NCI-H526 (cell line): ENCODE measurements around the gene ARID1B.

Source experiments
- DNase-seq, 2 experiments: peaks; one replicate each; lab custom pipeline; 2025; lab: John Stamatoyannopoulos, UW

Gene ARID1B

DNA sequence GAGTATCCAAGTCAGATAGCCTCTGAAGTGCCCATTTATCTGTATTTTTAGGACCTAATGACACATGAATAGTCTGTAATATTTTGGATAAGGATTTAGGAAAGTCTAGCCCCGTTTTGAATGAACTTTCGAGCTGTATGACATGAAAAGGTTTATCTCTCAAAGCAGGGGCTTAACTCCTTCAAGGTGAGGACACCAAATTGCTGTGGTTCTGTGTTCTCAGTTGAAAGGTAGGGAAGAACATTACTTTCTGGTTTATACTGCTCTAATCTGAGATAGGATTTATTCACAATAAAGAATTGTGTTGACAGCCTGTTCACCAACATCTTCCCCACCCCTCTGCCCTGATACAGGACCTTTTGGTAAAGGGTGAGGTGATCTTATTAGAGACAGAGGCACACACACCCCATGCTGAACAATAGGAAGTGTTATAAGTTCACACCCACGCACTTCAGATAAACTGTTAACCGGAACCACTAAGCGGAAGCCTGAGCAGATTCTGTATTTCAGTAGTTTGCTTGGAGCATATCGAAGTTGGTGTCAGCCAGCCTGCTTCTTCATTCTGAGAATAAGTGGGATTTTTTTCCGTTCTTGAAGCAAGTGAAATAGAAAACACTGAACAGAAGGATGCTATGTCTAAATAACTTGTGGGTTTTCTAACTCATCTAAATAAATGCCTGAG is 322.9 kb downstream of the ARID1B start:
- no peak for DNase-seq

GRCh38 chr6:157101166-157101565 is 324.0 kb downstream of the ARID1B start:
- DNase-seq = no peak

- DNase-seq = no peak
Measured at GRCh38 chr6:157104803-157105202, 327.6 kb downstream of the ARID1B start.

GRCh38 chr6:157106487-157106886 is 329.3 kb downstream of the ARID1B start:
- DNase-seq = no peak

GRCh38 chr6:157107571-157107914 is 330.4 kb downstream of the ARID1B start:
- no peak for DNase-seq

- no peak for DNase-seq
Measured at GRCh38 chr6:157107915-157108651, 330.9 kb downstream of the ARID1B start.

- DNase-seq = no peak
Measured at GRCh38 chr6:157108923-157109322, 331.7 kb downstream of the ARID1B start.

DNA sequence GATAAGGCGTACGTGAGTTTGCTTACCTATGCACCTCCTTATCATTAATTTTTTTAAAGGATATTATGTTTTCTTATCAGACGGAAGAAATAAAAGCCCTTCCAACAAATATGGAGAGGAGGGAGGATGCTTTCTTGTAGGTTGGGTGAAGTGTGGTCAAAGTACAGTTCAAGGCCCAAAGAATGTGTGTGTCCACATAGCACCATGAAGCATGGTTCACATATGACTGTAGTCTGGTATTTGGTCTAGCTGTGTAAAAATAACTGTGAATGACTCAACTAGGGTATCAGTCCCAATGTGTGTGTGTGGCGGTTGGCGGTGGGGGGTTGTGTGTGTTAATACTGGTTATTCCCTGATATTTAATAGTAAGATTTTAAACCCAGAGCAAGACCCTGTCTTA is 333.4 kb downstream of the ARID1B start:
- no peak for DNase-seq

- no peak for DNase-seq
Measured at GRCh38 chr6:157113389-157113788, 336.2 kb downstream of the ARID1B start.

- DNase-seq = no peak
Measured at GRCh38 chr6:157116426-157116825, 339.2 kb downstream of the ARID1B start.

DNA sequence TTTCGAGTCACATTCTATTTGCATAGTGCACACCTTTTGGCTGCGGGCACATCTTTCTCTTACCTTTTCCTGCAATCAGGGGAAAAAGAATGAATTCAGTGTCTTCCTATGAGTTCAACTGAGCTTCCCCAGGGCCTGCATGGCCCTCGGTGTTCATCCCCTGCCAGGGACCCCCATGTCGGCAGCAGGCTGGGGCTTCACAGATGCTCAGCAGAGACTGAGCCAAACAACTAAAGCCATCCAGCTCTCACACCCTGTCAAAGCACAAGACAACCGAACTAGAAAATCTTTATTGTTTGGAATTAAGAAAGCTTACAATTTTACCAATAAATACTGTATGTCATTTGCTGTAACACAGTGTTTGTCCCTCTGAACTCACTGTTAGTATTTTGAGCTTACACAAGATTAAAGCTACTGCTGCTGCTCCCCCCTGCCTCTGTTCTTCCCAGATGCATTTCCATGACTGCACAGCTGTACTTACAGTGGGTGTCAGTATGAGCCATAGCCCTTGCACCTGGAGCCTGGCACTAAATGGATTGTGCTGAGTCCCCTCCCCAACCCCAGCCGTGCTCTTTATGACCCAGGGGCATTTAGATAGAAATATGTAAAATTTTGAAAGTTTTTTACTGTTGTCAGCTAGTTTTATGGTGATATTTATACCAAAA is 340.4 kb downstream of the ARID1B start:
- no peak for DNase-seq

DNA sequence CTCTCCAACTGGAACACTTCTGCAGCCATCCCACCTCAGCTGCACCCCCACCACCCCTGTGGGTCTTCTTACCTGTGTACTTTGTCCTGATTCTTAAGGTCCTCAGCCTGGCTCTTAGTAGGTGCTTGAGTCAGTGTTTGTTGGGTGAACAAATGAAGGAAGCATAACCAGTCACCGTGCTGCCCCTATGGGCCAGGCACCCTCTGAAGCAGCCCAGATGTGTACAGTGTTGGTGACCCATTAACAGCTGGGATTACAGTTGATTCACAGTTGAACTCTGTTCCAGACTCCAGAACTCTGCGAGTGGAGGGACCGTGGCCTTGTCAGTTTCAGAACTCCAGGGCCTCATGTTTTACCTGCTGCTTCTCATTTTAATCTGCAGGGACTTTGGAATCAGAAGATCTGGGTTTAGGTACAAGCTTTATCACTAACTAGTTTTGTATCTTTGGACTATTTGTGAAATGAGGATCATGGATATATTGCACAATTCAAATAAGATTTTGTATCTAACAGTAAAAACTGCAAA is 342.4 kb downstream of the ARID1B start:
- no peak for DNase-seq

GRCh38 chr6:157120534-157121232 is 343.5 kb downstream of the ARID1B start:
- no peak for DNase-seq

DNA sequence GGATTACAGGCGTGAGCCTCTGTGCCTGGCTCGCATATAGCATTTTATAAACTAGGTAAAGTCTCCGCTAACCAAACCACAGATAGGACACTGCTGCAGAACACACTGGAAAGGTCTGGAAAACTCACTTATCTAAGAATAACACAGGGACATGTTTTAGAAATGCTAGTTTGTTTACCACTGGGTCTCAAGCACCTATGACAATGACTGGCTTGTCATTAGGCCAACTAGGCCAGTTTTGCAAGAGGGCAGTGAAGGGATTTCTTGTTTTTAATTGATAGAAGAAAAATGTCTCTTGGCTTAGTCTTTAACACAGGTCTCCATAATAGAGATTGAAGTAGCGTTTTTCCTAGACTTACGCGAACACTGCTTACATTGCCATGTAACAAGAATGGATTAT is 344.7 kb downstream of the ARID1B start:
- DNase-seq = no peak

- DNase-seq = no peak
Measured at GRCh38 chr6:157123234-157123633, 346.1 kb downstream of the ARID1B start.

DNA sequence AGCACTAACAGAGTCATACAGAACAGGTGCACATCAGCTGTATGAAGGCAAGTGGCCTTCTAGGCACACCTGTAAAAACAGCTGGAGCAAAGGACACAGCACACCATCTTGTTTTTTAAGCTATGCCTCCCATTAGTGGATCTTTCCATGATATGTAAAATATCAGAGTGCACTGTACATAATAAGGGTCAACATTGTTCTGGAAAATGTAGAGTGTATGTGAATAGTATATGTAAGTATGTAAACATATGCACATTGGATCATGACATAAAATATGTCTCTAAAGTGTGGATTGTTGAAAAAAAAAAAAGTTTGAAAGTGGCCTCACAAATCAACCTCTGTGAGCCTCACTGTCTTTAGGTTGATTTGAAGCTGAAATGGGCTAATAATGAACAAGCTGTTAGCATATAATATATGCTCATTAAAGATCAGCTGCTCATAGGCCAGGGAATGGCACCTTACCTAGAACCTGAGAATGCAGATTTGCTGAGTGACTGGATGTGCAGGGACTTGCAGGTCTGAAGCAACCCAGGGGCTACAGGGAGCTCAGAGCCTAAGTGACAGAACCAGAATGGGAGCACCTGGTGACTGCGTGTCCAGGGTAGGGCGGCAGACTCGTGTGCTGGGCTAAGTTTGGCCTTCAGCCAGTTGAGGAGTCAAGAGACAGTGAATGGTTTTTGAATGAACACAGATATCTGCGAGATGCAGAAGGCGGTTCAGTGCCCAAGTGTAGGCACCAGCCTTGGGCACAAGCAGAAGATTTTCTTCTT is 347.5 kb downstream of the ARID1B start:
- DNase-seq = no peak

- DNase-seq = no peak
Measured at GRCh38 chr6:157125531-157125930, 348.4 kb downstream of the ARID1B start.

- DNase-seq = no peak
Measured at GRCh38 chr6:157126183-157127098, 349.3 kb downstream of the ARID1B start.

- no peak for DNase-seq
Measured at GRCh38 chr6:157128235-157128775, 351.1 kb downstream of the ARID1B start.

DNA sequence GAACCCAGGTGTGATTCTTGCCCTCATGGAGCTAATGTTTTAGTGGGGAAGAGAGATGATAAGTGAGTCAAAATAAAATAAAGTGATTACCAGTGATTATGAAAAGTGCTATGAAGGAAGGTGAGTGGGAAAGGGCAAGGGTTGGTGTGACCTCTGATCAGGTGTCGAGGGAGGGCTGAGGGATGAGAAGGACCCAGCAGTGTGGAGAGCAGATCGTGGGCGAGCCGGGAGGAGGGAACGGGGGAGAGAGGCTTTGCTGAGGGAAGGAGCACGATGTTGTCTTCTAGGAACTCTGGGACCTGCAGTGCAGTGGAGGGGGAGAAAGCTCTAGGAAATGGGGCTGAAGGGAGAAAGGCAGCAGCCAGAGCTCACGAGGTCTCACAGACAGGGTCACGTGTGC is 354.1 kb downstream of the ARID1B start:
- no peak for DNase-seq
